Measurements from ENCODE around the gene SLAMF6.
"Not testable (repeated sequence)": the region's sequence is repeated elsewhere in the genome, so short reads cannot be mapped to it uniquely, and the experiment has no call there.

Gene SLAMF6

DNA sequence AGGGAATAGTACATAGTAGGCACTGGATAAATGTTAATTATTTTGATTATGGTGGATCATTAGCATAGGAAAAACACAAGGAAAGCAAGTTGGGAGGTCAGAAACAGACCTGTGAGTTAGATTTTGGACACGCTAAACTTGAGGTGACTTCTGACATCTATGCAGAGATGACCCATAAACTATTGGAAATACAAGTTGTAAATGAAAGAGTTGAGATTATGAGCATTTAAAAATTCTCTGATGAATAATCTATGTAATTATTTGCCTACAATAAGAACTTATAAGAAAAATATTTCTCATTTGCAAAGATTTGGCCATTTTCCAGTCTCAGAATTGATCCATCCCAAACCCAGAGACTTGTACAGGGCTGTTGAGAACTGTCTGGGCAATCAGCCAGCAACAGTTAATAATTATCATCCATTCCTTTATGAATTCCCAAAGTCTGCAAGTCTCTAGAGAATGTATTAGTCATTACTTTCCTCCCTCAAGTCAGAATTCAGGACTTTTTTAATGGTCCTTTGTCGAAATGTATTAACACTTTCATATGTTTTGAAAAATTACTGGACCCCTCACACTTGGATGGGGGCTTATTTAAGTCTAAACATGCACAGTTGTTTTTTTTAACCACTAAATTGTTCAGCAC is 19.4 kb upstream of the SLAMF6 start:
- DNase-seq = no peak

DNA sequence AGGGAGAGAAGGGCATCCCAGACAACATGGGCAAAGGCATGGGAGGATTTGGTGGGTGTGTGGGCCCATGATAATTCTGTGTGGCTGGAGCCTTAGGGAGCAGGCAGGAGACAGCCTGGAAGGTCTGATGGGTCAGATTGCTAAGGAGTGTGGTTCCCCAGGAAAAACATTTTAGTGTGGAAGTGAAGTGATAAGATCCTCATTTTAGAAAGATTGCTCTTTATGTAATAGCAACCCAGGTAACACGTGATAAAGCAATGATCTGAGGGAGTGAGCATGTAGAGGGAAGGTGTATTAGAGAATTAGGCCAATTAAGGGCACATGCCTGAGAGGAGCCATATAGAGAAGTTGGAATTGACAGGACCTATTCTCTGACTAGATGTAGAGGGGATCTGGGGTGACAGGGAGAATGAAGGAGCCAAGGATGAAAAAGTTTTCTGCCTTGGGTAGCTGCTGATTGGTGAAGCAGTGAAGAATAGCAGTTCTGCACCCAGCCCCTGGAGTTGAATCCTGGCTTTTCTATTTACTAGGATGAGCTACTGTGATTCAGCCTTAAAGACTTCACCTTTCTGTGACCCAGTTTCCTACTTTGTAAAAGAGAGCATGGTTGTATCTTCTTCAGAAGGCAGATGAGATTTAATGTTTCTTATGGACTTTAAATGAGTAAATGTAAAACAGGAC is 18.7 kb upstream of the SLAMF6 start:
- no peak for DNase-seq

DNA sequence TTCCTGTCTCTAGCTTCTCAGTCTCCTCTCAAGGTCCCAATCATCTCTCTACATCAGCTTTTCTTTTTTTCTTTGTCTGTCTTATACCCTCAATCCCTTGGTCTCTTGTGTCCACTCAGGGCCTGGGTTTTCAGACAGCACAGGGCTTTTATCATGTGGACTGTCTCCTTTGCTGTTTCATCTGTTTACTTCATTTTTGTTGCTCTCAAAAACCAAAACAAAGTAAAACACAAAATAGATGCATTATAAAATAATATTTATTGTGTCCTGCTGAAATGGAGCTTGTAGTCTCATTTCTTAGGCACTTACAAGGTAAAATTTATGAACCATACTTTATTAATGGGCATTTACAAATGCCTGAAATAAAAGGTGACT is 17.8 kb upstream of the SLAMF6 start:
- DNase-seq = peak in 1 of 3 donors; percentile 14

DNA sequence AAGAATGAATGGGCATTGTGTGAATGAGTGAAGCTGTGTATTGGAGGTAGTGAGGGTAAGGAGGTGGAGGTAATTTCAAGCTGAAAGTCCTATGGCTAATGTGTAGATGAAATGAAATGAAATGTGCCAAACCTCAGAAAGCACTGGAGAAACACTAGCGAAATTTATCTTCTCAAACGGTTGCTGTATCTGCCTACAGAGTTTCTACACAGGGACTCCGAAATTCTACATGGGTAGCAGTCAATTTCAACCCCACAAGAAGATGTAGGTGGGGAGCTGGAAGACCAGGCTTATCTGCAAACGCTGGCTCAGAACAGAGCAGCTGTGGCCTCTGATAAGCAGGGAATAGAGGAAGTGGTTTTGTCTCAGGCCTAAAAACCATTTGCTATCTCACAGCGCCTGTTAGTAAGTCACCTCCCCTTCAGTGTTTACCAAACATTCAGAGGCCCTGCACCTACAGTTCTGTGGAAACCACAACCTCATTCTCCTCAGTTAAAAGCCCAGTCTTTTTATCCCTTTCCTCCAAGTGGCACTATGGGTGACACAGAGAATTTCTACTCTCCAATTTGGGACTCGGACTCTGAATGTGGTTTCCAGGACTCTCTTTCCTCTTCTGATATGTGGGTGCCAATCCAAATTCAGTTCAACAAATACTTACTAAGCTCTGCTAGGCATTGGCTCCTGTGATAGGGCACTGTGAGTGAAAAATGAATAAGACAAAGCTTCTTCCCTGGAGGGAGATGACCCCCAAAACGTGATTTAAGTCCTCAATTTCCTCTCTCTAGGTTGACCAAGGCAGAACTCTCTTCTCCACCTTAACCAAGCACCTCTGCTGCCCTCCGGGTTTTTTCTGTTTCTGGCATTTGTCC is 17.2 kb upstream of the SLAMF6 start:
- DNase-seq = peak; percentile 46 to 56 (median 47)

DNA sequence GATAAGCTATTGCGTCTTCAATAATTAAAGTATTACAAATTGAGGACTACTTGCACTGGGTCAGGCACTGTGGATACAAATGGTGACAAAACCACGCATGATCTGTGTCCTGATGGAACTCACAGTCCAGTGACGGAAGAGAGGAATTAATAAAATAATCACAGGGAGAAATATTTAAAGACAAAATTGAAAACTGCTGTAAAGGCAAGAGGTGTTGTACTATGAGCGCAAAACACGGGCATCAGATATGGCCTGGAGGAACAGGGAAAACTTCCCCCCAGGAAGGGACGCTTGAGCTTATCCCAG is 16.6 kb upstream of the SLAMF6 start:
- no peak for DNase-seq

DNA sequence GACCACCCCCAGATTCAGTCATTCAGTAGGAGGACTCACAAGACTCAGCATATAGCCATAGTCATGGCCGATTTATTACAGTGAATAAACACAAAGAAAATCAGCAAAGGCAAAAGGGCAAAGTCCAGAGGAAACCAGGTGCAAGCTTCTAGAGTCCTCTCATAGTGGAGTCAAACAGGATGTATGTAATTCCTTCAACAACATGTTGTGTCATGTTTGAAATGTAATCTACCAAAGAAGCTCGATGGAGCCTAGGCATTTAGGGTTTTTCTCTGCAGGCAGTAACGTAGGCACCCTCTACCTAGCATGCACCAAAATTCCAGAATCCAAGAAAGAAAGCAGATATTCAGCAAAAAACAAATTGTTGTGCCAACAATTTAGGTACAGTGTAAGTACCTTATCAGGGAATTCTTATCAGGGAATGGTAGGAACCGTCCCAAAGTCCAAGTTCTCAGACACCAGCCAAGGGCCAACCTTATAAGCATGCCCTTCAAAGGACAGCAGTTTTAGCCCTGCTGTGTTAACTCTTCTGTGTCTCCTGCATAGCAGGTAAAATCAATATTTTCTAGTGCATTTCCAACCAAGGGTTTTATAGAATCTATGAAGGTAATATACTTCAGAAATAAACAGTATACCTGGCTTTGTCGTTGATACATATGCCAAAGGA is 16.1 kb upstream of the SLAMF6 start:
- no peak for DNase-seq

DNA sequence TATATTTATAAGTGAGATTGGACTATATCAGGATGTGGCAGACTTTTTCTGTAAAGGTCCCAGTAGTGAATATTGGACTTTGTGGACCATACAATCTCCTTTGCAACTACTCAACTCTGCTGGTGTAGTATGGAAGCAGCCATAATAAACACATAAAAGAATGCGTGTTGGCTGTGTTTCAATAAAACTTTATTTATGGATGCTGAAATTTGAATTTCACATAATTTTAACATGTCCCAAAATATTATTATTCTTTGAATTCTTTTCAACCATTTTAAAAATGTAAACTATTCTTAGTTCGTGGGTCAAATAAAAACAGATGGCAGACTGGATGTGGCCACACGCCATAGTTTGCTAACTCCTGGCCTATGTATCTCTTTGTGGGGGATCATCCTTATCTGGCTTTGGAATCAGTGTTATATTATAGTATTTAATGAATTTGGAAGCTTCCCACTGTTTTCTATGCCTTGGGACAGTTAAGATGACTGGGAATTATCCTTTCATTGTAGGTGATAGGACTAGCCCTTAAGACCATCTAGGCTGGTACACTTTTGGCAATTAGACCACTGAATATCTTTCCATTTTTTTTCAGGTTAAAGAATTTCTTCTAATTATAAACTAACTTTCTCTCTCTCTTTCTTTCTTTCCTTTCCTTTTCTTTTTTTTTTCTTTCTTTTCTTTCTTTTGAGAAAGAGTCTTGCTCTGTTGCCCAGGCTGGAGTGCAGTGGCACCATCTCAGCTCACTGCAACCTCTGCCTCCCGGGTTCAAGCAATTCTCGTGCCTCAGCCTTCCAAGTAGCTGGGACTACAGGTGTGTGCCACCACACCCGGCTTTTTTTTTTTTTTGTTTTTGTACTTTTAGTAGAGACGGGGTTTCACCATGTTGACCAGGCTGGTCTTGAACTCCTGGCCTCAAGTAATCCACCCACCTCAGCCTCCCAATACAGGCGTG is 14.9 kb upstream of the SLAMF6 start:
- DNase-seq = peak in 1 of 3 donors; percentile 15

DNA sequence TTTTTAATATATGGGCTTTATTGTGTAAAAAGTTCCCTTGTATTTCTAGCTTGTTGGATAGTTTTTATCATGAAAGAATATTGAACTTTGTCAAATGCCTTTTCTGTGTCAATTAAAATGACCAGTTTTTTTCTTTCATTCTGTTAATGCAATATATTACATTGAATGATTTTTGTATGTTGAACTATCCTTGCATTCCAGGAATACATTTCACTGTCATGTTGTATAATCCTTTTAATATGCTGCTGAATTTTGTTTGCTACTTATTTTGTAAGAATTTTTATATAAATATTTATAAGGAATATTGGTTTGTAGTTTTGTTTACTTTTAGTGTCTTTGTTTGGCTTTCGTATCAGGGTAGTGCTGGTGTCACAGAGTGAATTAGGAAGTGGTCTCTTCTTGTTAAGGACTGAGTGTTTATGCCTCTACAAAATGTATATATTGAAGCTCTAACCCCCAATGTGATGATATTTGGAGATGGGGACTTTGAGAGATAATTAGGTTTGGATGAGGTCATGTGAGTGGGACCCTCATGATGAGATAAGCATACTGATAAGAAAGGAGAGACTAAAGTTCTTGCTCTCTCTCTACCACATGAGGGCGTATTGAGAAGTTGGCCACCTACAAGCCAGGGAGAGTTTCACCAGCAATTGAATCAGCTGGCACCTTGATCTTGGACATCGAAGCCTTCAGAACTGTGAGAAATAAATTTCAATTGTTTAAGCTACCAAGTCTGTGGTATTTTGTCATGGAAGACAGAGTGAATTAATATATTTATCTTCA is 12.0 kb upstream of the SLAMF6 start:
- DNase-seq = peak in 1 of 3 donors; percentile 17

DNA sequence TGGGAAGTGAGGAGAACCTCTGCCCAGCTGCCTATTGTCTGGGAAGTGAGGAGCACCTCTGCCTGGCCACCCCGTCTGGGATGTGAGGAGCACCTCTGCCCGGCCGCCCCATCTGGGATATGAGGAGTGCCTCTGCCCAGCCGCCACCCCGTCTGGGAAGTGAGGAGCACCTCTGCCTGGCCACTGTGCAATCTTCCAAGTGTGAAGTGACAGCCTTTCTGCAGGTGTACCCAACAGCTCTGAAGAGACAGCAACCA is 9.4 kb upstream of the SLAMF6 start:
- not testable (repeated sequence) for DNase-seq

DNA sequence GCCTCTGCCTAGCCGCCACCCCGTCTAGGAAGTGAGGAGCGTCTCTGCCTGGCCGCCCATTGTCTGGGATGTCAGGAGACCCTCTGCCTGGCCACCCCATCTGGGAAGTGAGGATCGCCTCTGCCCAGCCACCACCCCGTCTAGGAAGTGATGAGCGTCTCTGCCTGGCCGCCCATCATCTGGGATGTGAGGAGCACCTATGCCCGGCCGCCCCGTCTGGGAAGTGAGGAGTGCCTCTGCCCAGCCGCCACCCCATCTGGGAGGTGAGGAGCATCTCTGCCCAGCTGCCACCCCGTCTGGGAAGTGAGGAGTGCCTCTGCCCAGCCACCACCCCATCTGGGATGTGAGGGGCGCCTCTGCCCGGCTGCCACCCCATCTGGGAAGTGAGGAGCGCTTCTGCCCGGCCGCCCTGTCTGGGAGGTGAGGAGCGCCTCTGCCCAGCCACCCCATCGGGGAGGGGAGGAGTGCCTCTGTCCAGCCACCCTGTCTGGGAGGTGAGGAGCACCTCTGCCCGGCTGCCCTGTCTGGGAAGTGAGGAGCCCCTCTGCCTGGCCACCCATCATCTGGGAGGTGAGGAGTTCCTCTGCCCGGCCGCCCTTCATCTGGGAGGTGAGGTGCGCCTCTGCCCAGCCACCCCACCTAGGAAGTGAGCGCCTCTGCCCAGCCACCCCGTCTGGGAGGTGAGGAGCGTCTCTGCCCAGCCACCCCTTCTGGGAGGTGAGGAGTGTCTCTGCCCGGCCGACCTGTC is 8.9 kb upstream of the SLAMF6 start:
- peak in 1 of 3 donors; percentile 5 for DNase-seq

DNA sequence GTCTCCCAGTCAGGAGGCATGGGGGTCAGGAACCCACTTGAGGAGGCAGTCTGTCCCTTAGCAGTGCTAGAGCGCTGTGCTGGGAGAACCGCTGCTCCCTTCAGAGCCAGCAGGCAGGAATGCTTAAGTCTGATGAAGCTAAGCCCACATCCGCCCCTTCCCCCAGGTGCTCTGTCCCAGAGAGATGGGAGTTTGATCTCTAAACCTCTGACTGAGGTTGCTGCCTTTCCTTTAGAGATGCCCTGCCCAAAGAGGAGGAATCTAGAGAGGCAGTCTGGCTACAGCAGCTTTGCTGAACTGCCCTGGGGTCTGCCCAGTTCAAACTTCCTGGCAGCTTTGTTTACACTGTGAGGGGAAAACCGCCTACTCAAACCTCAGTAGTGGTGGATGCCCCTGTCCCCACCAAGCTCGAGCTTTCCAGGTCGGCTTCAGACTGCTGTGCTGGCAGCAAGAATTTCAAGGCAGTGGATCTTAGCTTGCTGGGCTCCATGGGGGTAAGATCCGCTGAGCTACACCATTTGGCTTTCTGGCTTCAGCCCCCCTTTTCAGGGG is 6.4 kb upstream of the SLAMF6 start:
- not testable (repeated sequence) for DNase-seq

DNA sequence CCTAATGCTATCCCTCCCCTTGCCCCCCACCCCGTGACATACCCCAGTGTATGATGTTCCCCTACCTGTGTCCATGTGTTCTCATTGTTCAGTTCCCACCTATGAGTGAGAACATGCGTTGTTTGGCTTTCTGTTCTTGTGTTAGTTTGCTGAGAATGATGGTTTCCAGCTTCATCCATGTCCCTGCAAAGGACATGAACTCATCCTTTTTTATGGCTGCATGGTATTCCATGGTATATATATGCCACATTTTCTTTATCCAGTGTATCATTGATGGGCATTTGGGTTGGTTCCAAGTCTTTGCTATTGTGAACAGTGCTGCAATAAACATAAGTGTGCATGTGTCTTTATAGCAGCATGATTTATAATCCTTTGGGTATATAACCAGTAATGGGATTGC is 734 bp upstream of the SLAMF6 start:
- not testable (repeated sequence) for DNase-seq

DNA sequence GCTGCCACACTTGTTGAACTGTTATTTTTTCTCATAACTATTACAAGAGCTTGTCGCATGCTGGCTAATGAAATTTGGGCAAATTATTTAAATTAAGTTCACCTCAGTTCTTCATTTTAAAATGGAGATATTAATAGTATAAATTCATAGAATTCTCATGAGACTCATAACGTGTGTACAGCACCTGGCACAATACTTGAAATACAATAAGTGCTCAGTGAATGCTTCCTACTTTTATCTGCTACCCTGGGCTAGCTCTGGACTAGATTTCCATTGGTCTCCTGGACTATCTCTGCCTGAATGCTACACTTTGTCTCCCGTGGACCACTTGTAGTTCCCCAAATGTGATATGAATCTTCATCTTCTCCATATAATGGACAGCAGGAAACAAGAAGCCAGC is 919 bp downstream of the SLAMF6 start:
- DNase-seq = no peak

DNA sequence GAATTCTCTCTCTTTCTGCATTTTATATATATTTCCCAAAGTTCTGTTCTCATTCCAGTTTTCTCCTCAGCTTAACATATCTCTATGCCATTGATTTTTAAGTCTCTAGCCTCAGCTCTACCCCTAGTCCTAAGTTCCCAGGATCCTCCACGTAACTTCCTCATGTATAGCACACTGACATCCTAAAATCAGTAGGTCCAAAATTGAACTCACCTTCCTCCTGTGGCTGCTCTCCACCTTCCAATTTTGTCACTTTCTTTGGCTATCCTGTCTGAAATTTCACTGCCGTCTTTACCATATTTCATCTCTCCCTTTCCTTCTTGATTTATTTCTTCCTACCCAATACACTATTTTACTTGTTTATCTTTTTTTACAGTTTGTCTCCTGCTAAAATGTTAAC is 1.5 kb downstream of the SLAMF6 start:
- no peak for DNase-seq

DNA sequence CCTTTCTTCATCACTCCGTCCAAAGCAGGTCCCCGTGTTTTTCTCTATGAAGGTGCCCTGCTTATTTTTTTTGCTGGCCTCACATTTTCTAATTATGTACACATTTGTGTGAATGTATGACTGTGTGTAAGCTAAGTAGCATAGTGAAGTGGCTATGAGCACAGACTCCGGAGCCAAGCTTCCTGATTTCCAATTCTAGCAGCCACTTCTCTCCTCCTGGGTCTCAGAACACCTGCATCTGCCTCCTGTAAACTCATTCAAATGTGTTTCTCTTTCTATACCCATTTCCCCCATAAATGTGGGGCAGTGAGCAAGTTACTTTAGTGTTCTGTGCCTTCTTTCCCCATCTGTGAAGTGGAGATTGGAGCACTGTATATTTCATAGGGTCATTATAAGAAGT is 2.1 kb downstream of the SLAMF6 start:
- peak in 1 of 3 donors; percentile 32 for DNase-seq

DNA sequence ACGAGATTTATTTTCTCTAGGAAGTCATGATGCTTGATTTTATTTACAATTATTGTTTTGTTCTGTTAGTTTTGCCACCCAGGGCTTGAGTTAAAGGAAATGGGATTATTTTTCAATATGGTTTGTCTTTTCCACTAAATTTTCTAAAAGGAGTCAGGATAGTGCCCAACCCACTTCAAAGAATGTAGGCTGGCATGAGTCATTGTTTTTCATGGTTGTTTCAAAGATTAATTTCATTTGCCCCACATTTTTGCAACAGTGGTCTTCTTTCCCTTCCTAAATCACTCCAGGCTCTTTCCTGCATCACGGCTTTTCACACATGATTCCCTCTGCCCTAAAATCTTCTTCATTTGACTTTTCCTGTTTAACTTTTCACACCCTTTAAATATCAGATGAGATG is 2.5 kb downstream of the SLAMF6 start:
- DNase-seq = peak in 2 of 3 donors; percentile 45 to 49

DNA sequence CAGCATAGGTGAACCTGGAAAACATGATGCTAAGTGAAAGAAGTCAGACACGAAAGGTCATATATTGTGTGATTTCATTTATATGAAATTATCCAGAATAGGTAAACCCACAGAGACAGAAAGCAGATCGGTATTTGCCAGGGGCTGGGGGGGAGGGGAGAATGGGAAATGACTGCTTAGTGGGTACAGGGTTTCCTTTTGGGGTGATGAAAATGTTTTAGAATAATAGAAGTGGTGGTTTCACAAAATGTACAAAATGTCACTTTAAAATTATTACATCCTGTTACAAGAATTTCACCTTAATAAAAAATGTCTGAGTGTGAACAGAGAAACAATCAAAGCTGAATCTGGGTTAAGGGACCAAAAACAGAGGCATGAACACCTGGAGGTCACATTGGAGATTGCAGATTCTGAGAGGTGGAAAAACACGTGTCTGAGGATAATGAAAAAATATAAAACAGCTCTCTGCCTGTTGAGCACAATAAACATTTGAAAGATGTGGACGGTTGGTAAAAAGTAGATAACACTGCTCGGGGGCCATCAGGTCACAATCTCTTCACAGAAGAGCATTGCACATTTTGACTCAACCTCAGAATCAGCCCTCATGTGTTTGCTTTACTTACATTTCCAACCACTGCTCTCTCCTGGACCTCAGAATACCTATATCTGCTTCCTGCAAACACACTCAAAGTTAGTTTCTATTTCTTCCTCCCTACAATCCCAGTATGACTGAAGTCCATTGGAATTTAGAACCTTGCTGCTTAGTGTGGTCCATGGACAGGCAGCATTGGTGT is 3.2 kb downstream of the SLAMF6 start:
- no peak for DNase-seq

DNA sequence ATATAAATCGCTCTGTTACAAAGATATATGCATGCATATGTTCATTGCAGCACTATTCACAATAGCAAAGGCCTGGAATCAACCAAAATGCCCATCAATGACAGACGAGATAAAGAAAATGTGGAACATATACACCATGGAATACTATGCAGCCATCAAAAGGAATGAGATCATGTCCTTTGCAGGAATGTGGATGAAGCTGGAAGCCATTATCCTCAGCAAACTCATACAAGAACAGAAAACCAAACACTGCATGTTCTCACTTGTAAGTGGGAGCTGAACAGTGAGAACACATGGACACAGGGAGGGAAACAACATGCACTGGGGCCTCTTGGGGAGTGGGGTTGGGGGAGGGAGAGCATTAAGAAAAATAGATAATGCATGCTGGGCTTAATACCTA is 5.5 kb downstream of the SLAMF6 start:
- not testable (repeated sequence) for DNase-seq

DNA sequence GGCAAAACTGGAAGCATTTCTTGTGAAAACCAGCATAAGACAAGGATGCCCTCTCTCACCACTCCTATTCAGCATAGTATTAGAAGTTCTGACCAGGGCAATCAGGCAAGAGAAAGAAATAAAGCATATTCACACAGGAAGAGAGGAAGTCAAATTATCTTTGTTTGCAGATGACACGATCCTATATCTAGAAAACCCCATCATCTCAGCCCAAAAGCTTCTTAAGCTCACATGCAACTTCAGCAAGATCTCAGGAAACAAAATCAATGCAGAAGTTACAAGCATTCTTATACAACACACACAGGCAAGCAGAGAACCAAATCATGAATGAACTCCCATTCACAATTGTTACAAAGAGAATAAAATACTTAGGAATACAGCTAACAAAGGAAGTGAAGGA is 7.1 kb downstream of the SLAMF6 start:
- DNase-seq = not testable (repeated sequence)

DNA sequence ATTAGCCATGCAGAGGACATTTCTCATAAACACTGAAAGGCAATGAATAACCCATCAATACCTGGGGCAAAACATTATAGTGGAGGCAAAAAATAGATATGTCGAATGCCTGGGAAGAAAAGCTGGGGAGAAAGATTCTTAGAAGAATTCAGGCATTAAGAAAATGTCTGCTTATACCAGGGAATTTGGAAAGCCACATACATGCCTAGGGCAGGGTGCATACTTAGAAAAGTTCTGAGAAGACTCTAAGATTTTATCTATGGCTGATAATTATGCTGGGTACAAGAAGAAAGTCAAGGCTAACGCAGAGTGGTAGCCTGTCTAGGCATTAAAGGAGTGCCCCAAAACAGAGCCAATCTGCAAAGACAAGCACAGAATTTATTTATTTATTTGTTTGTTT is 18.4 kb downstream of the SLAMF6 start:
- DNase-seq = no peak
